HCT116 (cell line): Measurements from ENCODE around the gene SMAD9. TPM values are rescaled to one million over a fixed set of nuclear protein-coding genes. Genes with fewer than 3 reads are reported as not detected.

Experiments used
- ATAC-seq: fragments of 200-7000 bp; cut with Tn5 transposase; 2 replicates; pipeline ENCODE4 v1.9.1; 2020; ENCODE audit warnings: mild to moderate bottlenecking, moderate library complexity
- BruUV-seq: library from RNA; stranded (reverse); fragments of 400-500 nt; replicated peaks from 2 replicates; lab custom pipeline; 2021; lab: Mats Ljungman, UMichigan
- CTCF ChIA-PET: fragments of 300-600 bp; sonication (Branson Sonifier 250); formaldehyde crosslinking; loops from one replicate; lab custom pipeline; 2021; ENCODE audit warnings: antibody characterized with exemption; lab: Charles Lee
- POLR2A ChIA-PET: fragments of 300-600, 350-600 bp; sonication (Branson Sonifier 250); formaldehyde crosslinking; loops from one replicate; lab custom pipeline; 2021; ENCODE audit warnings: antibody characterized with exemption; lab: Charles Lee
- RAD21 ChIA-PET, 2 experiments: fragments of 300-600 bp; sonication (Branson Sonifier 250); formaldehyde crosslinking; loops; one replicate each; lab custom pipeline; 2023; ENCODE audit warnings: low total read pairs in 2 of 2; ENCODE audit not compliant: uncharacterized antibody in 2 of 2, unreplicated experiment in 2 of 2, low non-redundant PET in 1 of 2; lab: Charles Lee
- DNase-seq: peaks from one replicate; pipeline ENCODE4 v3.0.0-alpha.2; 2010; ENCODE audit warnings: low read depth, low spot score
- H2AFZ ChIP-seq: fragments of 200-600 bp; shearing (Covaris generic), sonication (generic); 2 replicates; pipeline ENCODE4 v1.6.1; 2017; ENCODE audit warnings: low read depth, mixed run types, mixed read lengths, antibody characterized with exemption, low read length; ENCODE audit not compliant: poor library complexity, severe bottlenecking
- H3K27ac ChIP-seq: 2 replicates; pipeline ENCODE4 v1.5.1; 2012; ENCODE audit warnings: low read depth, low read length
- H3K27me3 ChIP-seq: fragments of 200-600 bp; sonication (generic); 2 replicates; pipeline ENCODE4 v1.6.1; 2016; ENCODE audit warnings: mixed run types, low read length, mixed read lengths; ENCODE audit not compliant: insufficient read depth
- H3K36me3 ChIP-seq, 2 experiments: fragments of 200-500 bp in 1 of 2; fragments of 200-600 bp in 1 of 2; sonication (Bioruptor generic) in 1 of 2; sonication (generic) in 1 of 2; 2 replicates each; pipeline versions ENCODE4 v1.5.1 to v1.6.1; 2014 to 2016; ENCODE audit warnings: low read length in 2 of 2, inconsistent platforms in 1 of 2, mixed read lengths in 1 of 2, mixed run types in 1 of 2; ENCODE audit not compliant: insufficient read depth in 2 of 2, control insufficient read depth in 1 of 2
- H3K4me1 ChIP-seq, 2 experiments: fragments of 200-600 bp in 1 of 2; sonication (generic) in 1 of 2; 2 replicates each; pipeline versions ENCODE4 v1.5.1 to v1.6.1; 2012 to 2017; ENCODE audit warnings: low read length in 2 of 2, inconsistent platforms in 1 of 2, mild to moderate bottlenecking in 1 of 2, mixed read lengths in 1 of 2, mixed run types in 1 of 2, moderate library complexity in 1 of 2; ENCODE audit not compliant: insufficient read depth in 2 of 2, control insufficient read depth in 1 of 2
- H3K4me2 ChIP-seq: fragments of 200-600 bp; sonication (generic); 2 replicates; pipeline ENCODE4 v1.6.1; 2017; ENCODE audit warnings: mixed run types, low read length, mixed read lengths
- H3K4me3 ChIP-seq, 2 experiments: fragments of 200-600 bp in 1 of 2; sonication (generic) in 1 of 2; replicated peaks in 1 of 2; 2 replicates each; pipeline ENCODE4 v1.5.1; 2011 to 2016; ENCODE audit warnings: low read length in 2 of 2, control low read depth in 1 of 2, low read depth in 1 of 2, mild to moderate bottlenecking in 1 of 2, mixed read lengths in 1 of 2, mixed run types in 1 of 2
- H3K79me2 ChIP-seq: fragments of 200-600 bp; sonication (generic); 2 replicates; pipeline ENCODE4 v1.6.1; 2017; ENCODE audit warnings: mild to moderate bottlenecking, mixed run types, low read length, moderate library complexity, mixed read lengths; ENCODE audit not compliant: insufficient read depth
- H3K9ac ChIP-seq: fragments of 200-600 bp; sonication (generic); 2 replicates; pipeline ENCODE4 v1.6.1; 2016; ENCODE audit warnings: low read length, mixed read lengths
- H3K9me2 ChIP-seq: fragments of 200-600 bp; sonication (generic), shearing (Covaris generic); 2 replicates; pipeline ENCODE4 v1.6.1; 2017; ENCODE audit warnings: mixed run types, mild to moderate bottlenecking, moderate library complexity; ENCODE audit not compliant: insufficient read depth
- H3K9me3 ChIP-seq, 2 experiments: fragments of 200-500 bp in 1 of 2; fragments of 200-600 bp in 1 of 2; sonication (Bioruptor generic) in 1 of 2; sonication (generic) in 1 of 2; 2 replicates each; pipeline ENCODE4 v1.6.1; 2014 to 2017; ENCODE audit warnings: low read length in 2 of 2, mixed read lengths in 2 of 2, inconsistent platforms in 1 of 2, low read depth in 1 of 2, mild to moderate bottlenecking in 1 of 2, mixed run types in 1 of 2, moderate library complexity in 1 of 2; ENCODE audit not compliant: control insufficient read depth in 1 of 2, insufficient read depth in 1 of 2
- H4K20me1 ChIP-seq: fragments of 200-600 bp; sonication (generic), shearing (Covaris generic); 2 replicates; pipeline ENCODE4 v1.6.1; 2017; ENCODE audit warnings: mixed run types, mild to moderate bottlenecking, moderate library complexity; ENCODE audit not compliant: insufficient read depth
- CBX3 ChIP-seq: IDR thresholded peaks from 2 replicates; pipeline ENCODE4 v1.6.1; 2012; ENCODE audit warnings: low read depth
- CEBPB ChIP-seq: IDR thresholded peaks from 2 replicates; pipeline ENCODE4 v1.6.1; 2012; ENCODE audit warnings: low read depth
- ELF1 ChIP-seq: IDR thresholded peaks from 2 replicates; pipeline ENCODE4 v1.6.1; 2012; ENCODE audit warnings: low read depth, borderline replicate concordance
- EZH2 ChIP-seq: fragments of 200-600 bp; sonication (generic); IDR thresholded peaks from 2 replicates; pipeline ENCODE4 v1.6.1; 2017; ENCODE audit warnings: antibody characterized with exemption, mixed run types
- FOSL1 ChIP-seq: IDR thresholded peaks from 2 replicates; pipeline ENCODE4 v1.6.1; 2012; ENCODE audit warnings: low read depth
- MAX ChIP-seq: IDR thresholded peaks from 2 replicates; pipeline ENCODE4 v1.6.1; 2012
- POLR2A ChIP-seq: IDR thresholded peaks from 2 replicates; pipeline ENCODE4 v1.7.0; 2011; ENCODE audit warnings: borderline replicate concordance; ENCODE audit not compliant: insufficient read depth, insufficient read length; ENCODE audit errors: extremely low read depth
- RAD21 ChIP-seq: IDR thresholded peaks from 2 replicates; pipeline ENCODE4 v1.6.1; 2012; ENCODE audit warnings: low read depth, mild to moderate bottlenecking
- SIN3A ChIP-seq: IDR thresholded peaks from 2 replicates; pipeline ENCODE4 v1.6.1; 2012; ENCODE audit warnings: low read depth
- SRF ChIP-seq: IDR thresholded peaks from 2 replicates; pipeline ENCODE4 v1.6.1; 2012; ENCODE audit warnings: low read depth
- TCF7L2 ChIP-seq: IDR thresholded peaks from 2 replicates; pipeline ENCODE4 v1.7.0; 2011; ENCODE audit warnings: borderline replicate concordance, inconsistent platforms; ENCODE audit not compliant: insufficient read depth, insufficient read length; ENCODE audit errors: extremely low read depth
- YY1 ChIP-seq: IDR thresholded peaks from 2 replicates; pipeline ENCODE4 v1.6.1; 2011; ENCODE audit warnings: low read length, low read depth, moderate library complexity, mild to moderate bottlenecking; ENCODE audit not compliant: insufficient replicate concordance; ENCODE audit errors: extremely low read depth
- ZNF274 ChIP-seq: fragments of 200-500 bp; sonication (Bioruptor generic); IDR thresholded peaks from 2 replicates; pipeline ENCODE4 v1.6.1; 2014; ENCODE audit warnings: mild to moderate bottlenecking, low read depth, low read length, inconsistent platforms
- intact Hi-C: fragments of 100-400 bp; cut with micrococcal nuclease; formaldehyde crosslinking; loops from 2 replicates; pipeline ENCODE4 v1.10.0; 2022
- total RNA-seq: library from RNA; stranded (reverse); gene quantifications from one replicate; pipeline ENCODE4 v1.2.1, GENCODE V29; 2021; ENCODE audit not compliant: unreplicated experiment
- TF ChIP-seq, protein P1 (sequence below): IDR thresholded peaks from 2 replicates; pipeline ENCODE4 v1.6.1; 2012; ENCODE audit warnings: low read depth
- TF ChIP-seq, protein P2 (sequence below), 3 experiments: fragments of 200-600 bp in 1 of 3; sonication (generic) in 1 of 3; IDR thresholded peaks in 2 of 3; conservative IDR thresholded peaks in 1 of 3; 2 replicates each; pipeline ENCODE4 v1.5.1; 2012 to 2017; ENCODE audit warnings: low read depth in 2 of 3, low read length in 2 of 3, antibody characterized with exemption in 1 of 3, borderline replicate concordance in 1 of 3, control low read depth in 1 of 3, mild to moderate bottlenecking in 1 of 3, mixed read lengths in 1 of 3, mixed run types in 1 of 3, moderate library complexity in 1 of 3; ENCODE audit not compliant: insufficient read depth in 1 of 3
- TF ChIP-seq, protein P3 (sequence below): IDR thresholded peaks from 2 replicates; pipeline ENCODE4 v1.6.1; 2011; ENCODE audit warnings: mild to moderate bottlenecking, low read length, moderate library complexity; ENCODE audit not compliant: insufficient replicate concordance; ENCODE audit errors: extremely low read depth

SMAD9 gene
- total RNA-seq, 1 experiment from 2014 or later = 4.3 TPM

GRCh38 chr13:36885901-36886300 lies 34.1 kb downstream of the SMAD9 start:
- Histone ChIP-seq H2AFZ (no peak overlapping the region), H3K4me1 (no peaks in the 10 kb centered on the region), H3K4me3 (no peak overlapping the region), H3K4me2 (no peak overlapping the region), H3K79me2 (no peaks in the 10 kb centered on the region), H4K20me1 (no peaks in the 10 kb centered on the region), H3K9ac (no peak overlapping the region), H3K36me3 (no peaks in the 10 kb centered on the region), H3K27me3 (no peaks in the 10 kb centered on the region), H3K27ac (no peak overlapping the region), H3K9me3 (no peaks in the 10 kb centered on the region), H3K9me2 (no peaks in the 10 kb centered on the region)
- TF ChIP-seq FOSL1 (no peak), RAD21 (no peak), YY1 (no peak), CBX3 (no peak), ZNF274 (no peak), ELF1 (no peak), SRF (no peak), MAX (no peak), TCF7L2 (no peak), EZH2 (no peak), CEBPB (no peak), SIN3A (no peak), POLR2A (no peak)
- TF ChIP-seq, protein P1, sequence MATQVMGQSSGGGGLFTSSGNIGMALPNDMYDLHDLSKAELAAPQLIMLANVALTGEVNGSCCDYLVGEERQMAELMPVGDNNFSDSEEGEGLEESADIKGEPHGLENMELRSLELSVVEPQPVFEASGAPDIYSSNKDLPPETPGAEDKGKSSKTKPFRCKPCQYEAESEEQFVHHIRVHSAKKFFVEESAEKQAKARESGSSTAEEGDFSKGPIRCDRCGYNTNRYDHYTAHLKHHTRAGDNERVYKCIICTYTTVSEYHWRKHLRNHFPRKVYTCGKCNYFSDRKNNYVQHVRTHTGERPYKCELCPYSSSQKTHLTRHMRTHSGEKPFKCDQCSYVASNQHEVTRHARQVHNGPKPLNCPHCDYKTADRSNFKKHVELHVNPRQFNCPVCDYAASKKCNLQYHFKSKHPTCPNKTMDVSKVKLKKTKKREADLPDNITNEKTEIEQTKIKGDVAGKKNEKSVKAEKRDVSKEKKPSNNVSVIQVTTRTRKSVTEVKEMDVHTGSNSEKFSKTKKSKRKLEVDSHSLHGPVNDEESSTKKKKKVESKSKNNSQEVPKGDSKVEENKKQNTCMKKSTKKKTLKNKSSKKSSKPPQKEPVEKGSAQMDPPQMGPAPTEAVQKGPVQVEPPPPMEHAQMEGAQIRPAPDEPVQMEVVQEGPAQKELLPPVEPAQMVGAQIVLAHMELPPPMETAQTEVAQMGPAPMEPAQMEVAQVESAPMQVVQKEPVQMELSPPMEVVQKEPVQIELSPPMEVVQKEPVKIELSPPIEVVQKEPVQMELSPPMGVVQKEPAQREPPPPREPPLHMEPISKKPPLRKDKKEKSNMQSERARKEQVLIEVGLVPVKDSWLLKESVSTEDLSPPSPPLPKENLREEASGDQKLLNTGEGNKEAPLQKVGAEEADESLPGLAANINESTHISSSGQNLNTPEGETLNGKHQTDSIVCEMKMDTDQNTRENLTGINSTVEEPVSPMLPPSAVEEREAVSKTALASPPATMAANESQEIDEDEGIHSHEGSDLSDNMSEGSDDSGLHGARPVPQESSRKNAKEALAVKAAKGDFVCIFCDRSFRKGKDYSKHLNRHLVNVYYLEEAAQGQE = no peak
- TF ChIP-seq, protein P2, sequence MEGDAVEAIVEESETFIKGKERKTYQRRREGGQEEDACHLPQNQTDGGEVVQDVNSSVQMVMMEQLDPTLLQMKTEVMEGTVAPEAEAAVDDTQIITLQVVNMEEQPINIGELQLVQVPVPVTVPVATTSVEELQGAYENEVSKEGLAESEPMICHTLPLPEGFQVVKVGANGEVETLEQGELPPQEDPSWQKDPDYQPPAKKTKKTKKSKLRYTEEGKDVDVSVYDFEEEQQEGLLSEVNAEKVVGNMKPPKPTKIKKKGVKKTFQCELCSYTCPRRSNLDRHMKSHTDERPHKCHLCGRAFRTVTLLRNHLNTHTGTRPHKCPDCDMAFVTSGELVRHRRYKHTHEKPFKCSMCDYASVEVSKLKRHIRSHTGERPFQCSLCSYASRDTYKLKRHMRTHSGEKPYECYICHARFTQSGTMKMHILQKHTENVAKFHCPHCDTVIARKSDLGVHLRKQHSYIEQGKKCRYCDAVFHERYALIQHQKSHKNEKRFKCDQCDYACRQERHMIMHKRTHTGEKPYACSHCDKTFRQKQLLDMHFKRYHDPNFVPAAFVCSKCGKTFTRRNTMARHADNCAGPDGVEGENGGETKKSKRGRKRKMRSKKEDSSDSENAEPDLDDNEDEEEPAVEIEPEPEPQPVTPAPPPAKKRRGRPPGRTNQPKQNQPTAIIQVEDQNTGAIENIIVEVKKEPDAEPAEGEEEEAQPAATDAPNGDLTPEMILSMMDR (IDR thresholded peaks at IDR 0.05 in 2 of 3, conservative IDR thresholded peaks at IDR 0.05 in 1 of 3; ENCODE audit: borderline replicate concordance in 1 of 3, insufficient read depth in 1 of 3, low read depth in 2 of 3, low read length in 2 of 3) = no peak
- TF ChIP-seq, protein P3, sequence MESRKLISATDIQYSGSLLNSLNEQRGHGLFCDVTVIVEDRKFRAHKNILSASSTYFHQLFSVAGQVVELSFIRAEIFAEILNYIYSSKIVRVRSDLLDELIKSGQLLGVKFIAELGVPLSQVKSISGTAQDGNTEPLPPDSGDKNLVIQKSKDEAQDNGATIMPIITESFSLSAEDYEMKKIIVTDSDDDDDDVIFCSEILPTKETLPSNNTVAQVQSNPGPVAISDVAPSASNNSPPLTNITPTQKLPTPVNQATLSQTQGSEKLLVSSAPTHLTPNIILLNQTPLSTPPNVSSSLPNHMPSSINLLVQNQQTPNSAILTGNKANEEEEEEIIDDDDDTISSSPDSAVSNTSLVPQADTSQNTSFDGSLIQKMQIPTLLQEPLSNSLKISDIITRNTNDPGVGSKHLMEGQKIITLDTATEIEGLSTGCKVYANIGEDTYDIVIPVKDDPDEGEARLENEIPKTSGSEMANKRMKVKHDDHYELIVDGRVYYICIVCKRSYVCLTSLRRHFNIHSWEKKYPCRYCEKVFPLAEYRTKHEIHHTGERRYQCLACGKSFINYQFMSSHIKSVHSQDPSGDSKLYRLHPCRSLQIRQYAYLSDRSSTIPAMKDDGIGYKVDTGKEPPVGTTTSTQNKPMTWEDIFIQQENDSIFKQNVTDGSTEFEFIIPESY = no peak
- POLR2A ChIA-PET = no interaction called here
- ATAC-seq (no peak), DNase-seq (no peak)
- BruUV-seq = no TSS peak
- CTCF ChIA-PET = no interaction called here
- intact Hi-C loops = no loop called here
- RAD21 ChIA-PET = no interaction called here
